HepG2 (cell line): ENCODE data around the gene TPRN. TPM values are rescaled to one million over a fixed set of nuclear protein-coding genes. Genes with fewer than 3 reads are reported as not detected.

Experiments
- ARNTL ChIP-seq: sonication (generic); formaldehyde crosslinking; IDR thresholded peaks from 2 replicates; pipeline ENCODE4 v1.4.0; 2020; ENCODE audit warnings: mild to moderate bottlenecking, missing genetic modification reagents
- CHD4 ChIP-seq: fragments of 200-600 bp; sonication (generic); IDR thresholded peaks from 2 replicates; pipeline ENCODE4 v1.7.0; 2017; ENCODE audit warnings: mild to moderate bottlenecking, low read length, borderline replicate concordance
- DMAP1 ChIP-seq: IDR thresholded peaks from 2 replicates; pipeline ENCODE4 v1.6.1; 2016
- FOXC1 ChIP-seq: sonication (generic); formaldehyde crosslinking; IDR thresholded peaks from 2 replicates; pipeline ENCODE4 v1.8.0; 2022; ENCODE audit warnings: mild to moderate bottlenecking, missing genetic modification reagents, borderline replicate concordance
- GABPB1 ChIP-seq: IDR thresholded peaks from 2 replicates; pipeline ENCODE4 v1.6.1; 2016; ENCODE audit warnings: mild to moderate bottlenecking, missing genetic modification reagents, moderate library complexity, missing compliant biosample characterization
- IRF2 ChIP-seq: IDR thresholded peaks from 2 replicates; pipeline ENCODE4 v1.6.1; 2018; ENCODE audit warnings: missing genetic modification reagents, missing compliant biosample characterization
- KLF6 ChIP-seq: IDR thresholded peaks from 2 replicates; pipeline ENCODE4 v1.8.0; 2016; ENCODE audit warnings: missing biosample characterization, missing genetic modification reagents
- MYC ChIP-seq: sonication (generic); formaldehyde crosslinking; IDR thresholded peaks from 2 replicates; pipeline ENCODE4 v1.9.0; 2021; ENCODE audit warnings: missing genetic modification reagents, borderline replicate concordance
- MZF1 ChIP-seq: sonication (generic); formaldehyde crosslinking; IDR thresholded peaks from 2 replicates; pipeline ENCODE4 v1.8.1; 2023; ENCODE audit warnings: mild to moderate bottlenecking, missing genetic modification reagents, borderline replicate concordance
- NFYC ChIP-seq: IDR thresholded peaks from 2 replicates; pipeline ENCODE4 v1.6.1; 2016; ENCODE audit warnings: missing genetic modification reagents, missing compliant biosample characterization
- NONO ChIP-seq, 2 experiments: fragments of 450-650 bp in 1 of 2; sonication (generic) in 1 of 2; formaldehyde crosslinking in 1 of 2; IDR thresholded peaks in 1 of 2; conservative IDR thresholded peaks in 1 of 2; 2 replicates each; pipeline versions ENCODE4 v1.6.1 to v1.8.0; 2017 to 2022; ENCODE audit warnings: mild to moderate bottlenecking in 1 of 2, missing genetic modification reagents in 1 of 2, moderate library complexity in 1 of 2
- NR2F6 ChIP-seq, 2 experiments: IDR thresholded peaks; 2 replicates each; pipeline ENCODE4 v1.6.1; 2016; ENCODE audit warnings: antibody characterized with exemption in 1 of 2, mild to moderate bottlenecking in 1 of 2
- SATB2 ChIP-seq: sonication (generic); formaldehyde crosslinking; IDR thresholded peaks from 2 replicates; pipeline ENCODE4 v1.5.0; 2020; ENCODE audit warnings: missing genetic modification reagents
- TBX2 ChIP-seq: sonication (generic); formaldehyde crosslinking; IDR thresholded peaks from 2 replicates; pipeline ENCODE4 v1.5.0; 2020; ENCODE audit warnings: missing genetic modification reagents, mild to moderate bottlenecking, borderline replicate concordance
- ZFP36L2 ChIP-seq: sonication (generic); formaldehyde crosslinking; IDR thresholded peaks from 2 replicates; pipeline ENCODE4 v1.4.0; 2020; ENCODE audit warnings: missing genetic modification reagents
- ZNF30 ChIP-seq: sonication (generic); formaldehyde crosslinking; IDR thresholded peaks from 2 replicates; pipeline ENCODE4 v1.5.0; 2020; ENCODE audit warnings: mild to moderate bottlenecking, missing genetic modification reagents
- ZNF552 ChIP-seq: sonication (generic); formaldehyde crosslinking; IDR thresholded peaks from 2 replicates; pipeline ENCODE4 v1.9.0; 2022; ENCODE audit warnings: missing genetic modification reagents, mild to moderate bottlenecking, borderline replicate concordance
- ZNF572 ChIP-seq: sonication (generic); formaldehyde crosslinking; IDR thresholded peaks from 2 replicates; pipeline ENCODE4 v1.5.1; 2020; ENCODE audit warnings: mild to moderate bottlenecking, missing genetic modification reagents
- ZNF746 ChIP-seq: sonication (generic); formaldehyde crosslinking; IDR thresholded peaks from 2 replicates; pipeline ENCODE4 v1.8.0; 2022; ENCODE audit warnings: mild to moderate bottlenecking, missing genetic modification reagents
- polyA plus RNA-seq, 8 experiments: library from polyadenylated mRNA; depleted of rRNA in 3 of 8; stranded (reverse) in 7 of 8; unstranded in 1 of 8; fragments of >200 nt; fragmentation: Illumina TruSeq in 4 of 8; extraction: Trizol in 4 of 8; gene quantifications; 2 replicates each; pipeline versions ENCODE4 v1.2.1 to v1.2.3, GENCODE V29; 2011 to 2016; ENCODE audit warnings: low read depth in 4 of 8, missing spikeins in 1 of 8, mixed read lengths in 1 of 8; ENCODE audit not compliant: insufficient read depth in 1 of 8
- total RNA-seq, 5 experiments: library from RNA; depleted of rRNA; stranded (reverse); fragments of >200 nt; fragmentation: Illumina TruSeq; extraction: Trizol; gene quantifications; 2 replicates each; pipeline ENCODE4 v1.2.3, GENCODE V29; 2016; ENCODE audit warnings: low read depth in 1 of 5
- TF ChIP-seq, protein P1 (sequence below): sonication (generic); formaldehyde crosslinking; conservative IDR thresholded peaks from 2 replicates; pipeline ENCODE4 v1.4.0; 2020; ENCODE audit warnings: missing genetic modification reagents
- TF ChIP-seq, protein P2 (sequence below): sonication (generic); formaldehyde crosslinking; conservative IDR thresholded peaks from 2 replicates; pipeline ENCODE4 v1.4.0; 2020; ENCODE audit warnings: missing genetic modification reagents
- TF ChIP-seq, protein P3 (sequence below): IDR thresholded peaks from 2 replicates; pipeline ENCODE4 v1.6.1; 2018; ENCODE audit warnings: missing genetic modification reagents, mild to moderate bottlenecking, missing compliant biosample characterization
- TF ChIP-seq, protein P4 (sequence below): sonication (generic); formaldehyde crosslinking; IDR thresholded peaks from 2 replicates; pipeline ENCODE4 v1.5.1; 2020; ENCODE audit warnings: missing genetic modification reagents, mild to moderate bottlenecking, borderline replicate concordance

TPRN gene
- total and polyA plus RNA-seq, 2 of the 13 experiments (the other 11 are each of a cell fraction or from before 2014, with no cell fraction given): 10.1 to 19.2 TPM

DNA sequence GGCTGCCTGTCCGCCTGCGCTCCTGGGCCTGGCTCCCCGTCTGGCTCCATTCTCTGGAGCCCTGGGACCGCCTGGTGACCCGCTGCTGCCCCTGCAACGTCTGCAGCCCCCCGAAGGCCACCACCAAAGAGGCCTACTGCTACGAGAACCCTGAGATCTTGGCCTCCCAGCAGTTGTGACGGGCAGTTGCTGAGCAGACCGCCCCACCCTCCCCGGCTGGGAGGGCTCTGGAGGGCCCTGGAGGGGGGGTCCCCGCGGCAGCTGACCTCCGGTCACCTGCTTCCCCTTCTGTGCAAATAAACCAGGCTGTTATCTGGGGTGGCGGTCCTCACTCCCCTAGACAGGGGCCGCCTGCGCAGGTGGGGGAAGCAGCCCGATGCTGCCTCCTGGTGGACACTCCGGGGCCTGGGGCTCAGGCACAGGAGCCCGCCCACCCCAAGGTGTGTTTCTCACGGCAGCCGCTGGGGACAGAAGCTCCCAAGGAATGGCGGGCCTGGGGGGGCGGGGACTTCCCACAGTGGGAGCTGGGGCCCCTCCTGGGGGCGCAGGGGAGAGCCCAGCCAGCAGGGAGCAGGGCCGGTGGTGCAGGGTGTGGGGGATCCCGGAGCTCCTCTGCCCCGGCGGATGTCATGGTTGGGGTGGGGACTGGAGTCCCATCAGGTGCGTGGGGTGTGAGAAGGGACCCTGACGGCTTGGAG is 35.8 kb upstream of the TPRN start (continued):
- TF ChIP-seq SATB2 (CRISPR knock-in tag) (no peak), MYC (CRISPR knock-in tag) (peak; percentile 60; the same call in 1 of the 2 replicates), TBX2 (CRISPR knock-in tag) (peak; percentile 83; the same call in 1 of the 2 replicates), NR2F6 (IDR thresholded peaks at IDR 0.05) (peak; percentile 91), NR2F6 (CRISPR knock-in tag; IDR thresholded peaks at IDR 0.05) (peak; percentile 90), NONO (IDR thresholded peaks at IDR 0.05) (no peak), NONO (CRISPR knock-in tag; conservative IDR thresholded peaks at IDR 0.05) (peak; percentile 98), FOXC1 (CRISPR knock-in tag) (peak; percentile 76), DMAP1 (CRISPR knock-in tag) (peak; percentile 68), ZNF572 (CRISPR knock-in tag) (no peak; the same call in 1 of the 2 replicates), ZNF30 (no peak), ARNTL (CRISPR knock-in tag) (peak; percentile 73; the same call in 1 of the 2 replicates), IRF2 (CRISPR knock-in tag) (peak; percentile 86), MZF1 (no peak), CHD4 (no peak), KLF6 (CRISPR knock-in tag) (peak; percentile 37; the same call in 1 of the 2 replicates), ZNF552 (CRISPR knock-in tag) (peak; percentile 55; the same call in 1 of the 2 replicates), GABPB1 (peak; percentile 78), NFYC (CRISPR knock-in tag) (peak; percentile 44), ZNF746 (CRISPR knock-in tag) (peak; percentile 98), ZFP36L2 (CRISPR knock-in tag) (no peak)
- TF ChIP-seq, protein P1, sequence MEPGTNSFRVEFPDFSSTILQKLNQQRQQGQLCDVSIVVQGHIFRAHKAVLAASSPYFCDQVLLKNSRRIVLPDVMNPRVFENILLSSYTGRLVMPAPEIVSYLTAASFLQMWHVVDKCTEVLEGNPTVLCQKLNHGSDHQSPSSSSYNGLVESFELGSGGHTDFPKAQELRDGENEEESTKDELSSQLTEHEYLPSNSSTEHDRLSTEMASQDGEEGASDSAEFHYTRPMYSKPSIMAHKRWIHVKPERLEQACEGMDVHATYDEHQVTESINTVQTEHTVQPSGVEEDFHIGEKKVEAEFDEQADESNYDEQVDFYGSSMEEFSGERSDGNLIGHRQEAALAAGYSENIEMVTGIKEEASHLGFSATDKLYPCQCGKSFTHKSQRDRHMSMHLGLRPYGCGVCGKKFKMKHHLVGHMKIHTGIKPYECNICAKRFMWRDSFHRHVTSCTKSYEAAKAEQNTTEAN (CRISPR knock-in tag): no peak
- TF ChIP-seq, protein P2, sequence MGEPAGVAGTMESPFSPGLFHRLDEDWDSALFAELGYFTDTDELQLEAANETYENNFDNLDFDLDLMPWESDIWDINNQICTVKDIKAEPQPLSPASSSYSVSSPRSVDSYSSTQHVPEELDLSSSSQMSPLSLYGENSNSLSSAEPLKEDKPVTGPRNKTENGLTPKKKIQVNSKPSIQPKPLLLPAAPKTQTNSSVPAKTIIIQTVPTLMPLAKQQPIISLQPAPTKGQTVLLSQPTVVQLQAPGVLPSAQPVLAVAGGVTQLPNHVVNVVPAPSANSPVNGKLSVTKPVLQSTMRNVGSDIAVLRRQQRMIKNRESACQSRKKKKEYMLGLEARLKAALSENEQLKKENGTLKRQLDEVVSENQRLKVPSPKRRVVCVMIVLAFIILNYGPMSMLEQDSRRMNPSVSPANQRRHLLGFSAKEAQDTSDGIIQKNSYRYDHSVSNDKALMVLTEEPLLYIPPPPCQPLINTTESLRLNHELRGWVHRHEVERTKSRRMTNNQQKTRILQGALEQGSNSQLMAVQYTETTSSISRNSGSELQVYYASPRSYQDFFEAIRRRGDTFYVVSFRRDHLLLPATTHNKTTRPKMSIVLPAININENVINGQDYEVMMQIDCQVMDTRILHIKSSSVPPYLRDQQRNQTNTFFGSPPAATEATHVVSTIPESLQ: no peak
- TF ChIP-seq, protein P3, sequence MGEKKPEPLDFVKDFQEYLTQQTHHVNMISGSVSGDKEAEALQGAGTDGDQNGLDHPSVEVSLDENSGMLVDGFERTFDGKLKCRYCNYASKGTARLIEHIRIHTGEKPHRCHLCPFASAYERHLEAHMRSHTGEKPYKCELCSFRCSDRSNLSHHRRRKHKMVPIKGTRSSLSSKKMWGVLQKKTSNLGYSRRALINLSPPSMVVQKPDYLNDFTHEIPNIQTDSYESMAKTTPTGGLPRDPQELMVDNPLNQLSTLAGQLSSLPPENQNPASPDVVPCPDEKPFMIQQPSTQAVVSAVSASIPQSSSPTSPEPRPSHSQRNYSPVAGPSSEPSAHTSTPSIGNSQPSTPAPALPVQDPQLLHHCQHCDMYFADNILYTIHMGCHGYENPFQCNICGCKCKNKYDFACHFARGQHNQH (CRISPR knock-in tag): 0 out of 2 replicates have a peak, but pooled peaks have one; percentile 44
- TF ChIP-seq, protein P4, sequence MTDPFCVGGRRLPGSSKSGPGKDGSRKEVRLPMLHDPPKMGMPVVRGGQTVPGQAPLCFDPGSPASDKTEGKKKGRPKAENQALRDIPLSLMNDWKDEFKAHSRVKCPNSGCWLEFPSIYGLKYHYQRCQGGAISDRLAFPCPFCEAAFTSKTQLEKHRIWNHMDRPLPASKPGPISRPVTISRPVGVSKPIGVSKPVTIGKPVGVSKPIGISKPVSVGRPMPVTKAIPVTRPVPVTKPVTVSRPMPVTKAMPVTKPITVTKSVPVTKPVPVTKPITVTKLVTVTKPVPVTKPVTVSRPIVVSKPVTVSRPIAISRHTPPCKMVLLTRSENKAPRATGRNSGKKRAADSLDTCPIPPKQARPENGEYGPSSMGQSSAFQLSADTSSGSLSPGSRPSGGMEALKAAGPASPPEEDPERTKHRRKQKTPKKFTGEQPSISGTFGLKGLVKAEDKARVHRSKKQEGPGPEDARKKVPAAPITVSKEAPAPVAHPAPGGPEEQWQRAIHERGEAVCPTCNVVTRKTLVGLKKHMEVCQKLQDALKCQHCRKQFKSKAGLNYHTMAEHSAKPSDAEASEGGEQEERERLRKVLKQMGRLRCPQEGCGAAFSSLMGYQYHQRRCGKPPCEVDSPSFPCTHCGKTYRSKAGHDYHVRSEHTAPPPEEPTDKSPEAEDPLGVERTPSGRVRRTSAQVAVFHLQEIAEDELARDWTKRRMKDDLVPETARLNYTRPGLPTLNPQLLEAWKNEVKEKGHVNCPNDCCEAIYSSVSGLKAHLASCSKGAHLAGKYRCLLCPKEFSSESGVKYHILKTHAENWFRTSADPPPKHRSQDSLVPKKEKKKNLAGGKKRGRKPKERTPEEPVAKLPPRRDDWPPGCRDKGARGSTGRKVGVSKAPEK: 0 out of 2 replicates have a peak, but pooled peaks have one; percentile 50
